ENCODE data around the gene PDIK1L. TPM values are rescaled to one million over a fixed set of nuclear protein-coding genes. Genes with fewer than 3 reads are reported as not detected.
A peak's percentile ranks its signal among the peaks of the same experiment; 100 is the strongest.

Gene PDIK1L
- total and polyA plus RNA-seq, 9 of the 15 experiments (the other 6 are each of a cell fraction or from before 2014, with no cell fraction given), result 12.8 to 30.2 (median 21.5) TPM

DNA sequence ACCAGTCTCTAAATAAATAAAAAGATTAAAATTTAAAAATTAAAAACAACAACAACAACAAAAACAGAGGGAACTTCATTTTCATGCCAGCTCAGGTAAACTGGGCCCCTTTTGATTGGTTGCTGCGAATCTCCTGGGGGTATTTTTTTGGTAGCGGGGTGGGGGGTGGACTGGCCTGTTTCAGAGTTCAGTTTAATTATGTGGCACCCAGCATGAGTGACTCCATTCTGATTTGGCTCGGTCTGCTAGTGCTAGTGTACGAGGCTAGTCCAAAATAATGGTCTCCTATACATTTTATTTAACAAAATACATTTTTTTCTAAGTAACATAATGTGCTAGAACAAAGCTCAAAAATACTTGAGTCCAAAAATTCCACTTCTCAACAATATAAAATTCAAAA lies 18.2 kb downstream of the PDIK1L start (continued):
- TF ChIP-seq CREB3 (tag; conservative IDR thresholded peaks at IDR 0.05; ENCODE audit: low read depth) (peak; percentile 80), MEF2D (tag; conservative IDR thresholded peaks at IDR 0.05; ENCODE audit: low read depth) (peak; percentile 77), RREB1 (CRISPR knock-in tag; IDR thresholded peaks at IDR 0.05) (no peak), COPS2 (conservative IDR thresholded peaks at IDR 0.05) (no peak), CBFA2T2 (conservative IDR thresholded peaks at IDR 0.05) (no peak), ZNF592 (IDR thresholded peaks at IDR 0.05) (peak; percentile 96), VEZF1 (CRISPR knock-in tag; IDR thresholded peaks at IDR 0.05) (0 out of 2 replicates have a peak, but pooled peaks have one; percentile 8), BRF2 (IDR thresholded peaks at IDR 0.05; ENCODE audit: borderline replicate concordance, insufficient read depth, insufficient read length) (no peak), ZNF764 (CRISPR knock-in tag; IDR thresholded peaks at IDR 0.05; ENCODE audit: low read depth) (no peak), TEAD1 (CRISPR knock-in tag; IDR thresholded peaks at IDR 0.05) (peak in 1 of 2 experiments; percentile 48; a peak in 1 of 4 replicates), CAMTA2 (CRISPR knock-in tag; conservative IDR thresholded peaks at IDR 0.05) (no peak), SMAD3 (CRISPR knock-in tag; conservative IDR thresholded peaks at IDR 0.05) (0 out of 2 replicates have a peak, but pooled peaks have one; percentile 14), PTRF (tag; IDR thresholded peaks at IDR 0.05) (peak; percentile 75), ZNF239 (CRISPR knock-in tag; IDR thresholded peaks at IDR 0.05) (peak; percentile 57; the same call in 1 of the 2 replicates)
